Mesenchymal stem cell (in vitro differentiated cells and primary cell): ENCODE data around the gene ABI3.
A peak's percentile ranks its signal among the peaks of the same experiment; 100 is the strongest.

Experiments used
- DNase-seq: peaks from one replicate; pipeline ENCODE4 v3.0.0-alpha.2; 2013
- H2AFZ ChIP-seq: one replicate; pipeline ENCODE4 v1.6.1; 2013; ENCODE audit warnings: low read depth, mild to moderate bottlenecking, control low read depth, inconsistent platforms, low read length, moderate library complexity
- H2AK5ac ChIP-seq: 2 replicates; pipeline ENCODE4 v1.6.1; 2013; ENCODE audit warnings: low read length, moderate library complexity, mild to moderate bottlenecking, inconsistent platforms; ENCODE audit not compliant: severe bottlenecking
- H2BK120ac ChIP-seq: one replicate; pipeline ENCODE4 v1.6.1; 2013; ENCODE audit warnings: low read depth, mild to moderate bottlenecking, inconsistent platforms, low read length, moderate library complexity
- H2BK12ac ChIP-seq, 2 experiments: one replicate each; pipeline ENCODE4 v1.6.1; 2013; ENCODE audit warnings: inconsistent platforms in 2 of 2, low read length in 2 of 2, mild to moderate bottlenecking in 2 of 2, moderate library complexity in 2 of 2, control low read depth in 1 of 2
- H2BK15ac ChIP-seq: one replicate; pipeline ENCODE4 v1.6.1; 2013; ENCODE audit warnings: mild to moderate bottlenecking, low read depth, inconsistent platforms; ENCODE audit not compliant: poor library complexity, severe bottlenecking
- H2BK5ac ChIP-seq: 2 replicates; pipeline ENCODE4 v1.6.1; 2013; ENCODE audit warnings: low read depth, mild to moderate bottlenecking, low read length, control low read depth, inconsistent platforms; ENCODE audit not compliant: poor library complexity, severe bottlenecking
- H3K14ac ChIP-seq, 2 experiments: one replicate each; pipeline ENCODE4 v1.6.1; 2013; ENCODE audit warnings: inconsistent platforms in 2 of 2, low read length in 2 of 2, control low read depth in 1 of 2, mild to moderate bottlenecking in 1 of 2, moderate library complexity in 1 of 2
- H3K18ac ChIP-seq, 2 experiments: one replicate each; pipeline ENCODE4 v1.6.1; 2013; ENCODE audit warnings: inconsistent platforms in 2 of 2, low read length in 2 of 2, control low read depth in 1 of 2, low read depth in 1 of 2, mild to moderate bottlenecking in 1 of 2
- H3K23ac ChIP-seq, 2 experiments: one replicate each; pipeline ENCODE4 v1.6.1; 2013; ENCODE audit warnings: inconsistent platforms in 2 of 2, low read length in 2 of 2, mild to moderate bottlenecking in 2 of 2, moderate library complexity in 2 of 2, control low read depth in 1 of 2
- H3K27ac ChIP-seq: 2 replicates; pipeline ENCODE4 v1.5.1; 2013; ENCODE audit warnings: mild to moderate bottlenecking, moderate library complexity, low read length, control low read depth, inconsistent platforms; ENCODE audit not compliant: poor library complexity, severe bottlenecking
- H3K27me3 ChIP-seq, 2 experiments: 2 replicates each; pipeline versions ENCODE4 v1.6.1 to v1.7.0; 2013; ENCODE audit warnings: low read length in 2 of 2, mild to moderate bottlenecking in 2 of 2, moderate library complexity in 2 of 2, control low read depth in 1 of 2, inconsistent platforms in 1 of 2; ENCODE audit not compliant: control insufficient read depth in 1 of 2, insufficient read depth in 1 of 2
- H3K36me3 ChIP-seq, 2 experiments: 2 replicates each; pipeline versions ENCODE4 v1.6.1 to v1.7.0; 2013; ENCODE audit warnings: low read length in 2 of 2, control low read depth in 1 of 2, inconsistent platforms in 1 of 2, low read depth in 1 of 2, mild to moderate bottlenecking in 1 of 2; ENCODE audit not compliant: insufficient read depth in 2 of 2, control insufficient read depth in 1 of 2
- H3K4ac ChIP-seq, 2 experiments: one replicate each; pipeline ENCODE4 v1.6.1; 2013; ENCODE audit warnings: inconsistent platforms in 2 of 2, low read length in 2 of 2, mild to moderate bottlenecking in 2 of 2, moderate library complexity in 2 of 2, control low read depth in 1 of 2, low read depth in 1 of 2
- H3K4me1 ChIP-seq: 2 replicates; pipeline ENCODE4 v1.6.1; 2013; ENCODE audit warnings: low read depth, low read length, control low read depth; ENCODE audit not compliant: control insufficient read depth, insufficient read depth
- H3K4me2 ChIP-seq: 2 replicates; pipeline ENCODE4 v1.6.1; 2013; ENCODE audit warnings: low read length, mild to moderate bottlenecking, inconsistent platforms; ENCODE audit not compliant: poor library complexity, severe bottlenecking
- H3K4me3 ChIP-seq, 2 experiments: 2 replicates each; pipeline versions ENCODE4 v1.5.1 to v1.7.0; 2013; ENCODE audit warnings: low read length in 2 of 2, mild to moderate bottlenecking in 2 of 2, control low read depth in 1 of 2, low read depth in 1 of 2; ENCODE audit not compliant: insufficient read depth in 1 of 2
- H3K79me1 ChIP-seq: replicated peaks from 2 replicates; pipeline ENCODE4 v1.6.1; 2013; ENCODE audit warnings: mild to moderate bottlenecking, control low read depth, low read length, inconsistent platforms; ENCODE audit not compliant: poor library complexity, severe bottlenecking
- H3K9ac ChIP-seq: 2 replicates; pipeline ENCODE4 v1.7.0; 2013; ENCODE audit warnings: mild to moderate bottlenecking, low read length, moderate library complexity
- H3K9me3 ChIP-seq: 2 replicates; pipeline ENCODE4 v1.7.0; 2013; ENCODE audit warnings: mild to moderate bottlenecking, low read length; ENCODE audit not compliant: control insufficient read depth
- H4K8ac ChIP-seq: one replicate; pipeline ENCODE4 v1.6.1; 2013; ENCODE audit warnings: inconsistent platforms, mild to moderate bottlenecking, low read length, moderate library complexity
- H4K91ac ChIP-seq: one replicate; pipeline ENCODE4 v1.6.1; 2013; ENCODE audit warnings: mild to moderate bottlenecking, low read length, inconsistent platforms
- WGBS: methylation state at CpG from one replicate; pipeline ENCODE4 v1.1.7; 2013; ENCODE audit warnings: mixed read lengths; 5-methylcytosine and 5-hydroxymethylcytosine counted together

ABI3 gene

DNA sequence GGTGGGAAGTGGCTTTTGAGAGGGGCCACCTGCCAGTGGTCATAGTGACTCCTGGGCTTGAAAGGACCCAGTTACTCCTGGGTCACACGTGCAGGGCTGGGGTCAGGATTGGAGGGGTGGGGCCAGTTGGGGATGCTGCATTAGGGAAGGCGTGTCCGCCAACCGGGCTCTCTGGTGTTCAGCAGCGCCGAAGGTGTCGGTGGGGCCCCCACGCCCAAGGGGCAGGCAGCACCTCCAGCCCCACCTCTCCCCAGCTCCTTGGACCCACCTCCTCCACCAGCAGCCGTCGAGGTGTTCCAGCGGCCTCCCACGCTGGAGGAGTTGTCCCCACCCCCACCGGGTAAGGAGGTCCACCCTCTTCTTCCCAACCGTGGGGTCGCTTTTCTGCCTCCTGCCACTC, 9.5 kb downstream of the ABI3 start:
- Histone ChIP-seq H3K9ac (no peak overlapping the region), H3K14ac (peak overlapping the region in 1 of 2 experiments; percentile 42), H2BK120ac (no peak overlapping the region), H2AK5ac (no peak overlapping the region), H4K8ac (no peak overlapping the region), H3K4me1 (peaks cover 17% of the 10 kb centered on the region), H3K4ac (no peak overlapping the region), H3K4me3 (no peak overlapping the region), H3K36me3 (peaks cover 0 to 20% of the 10 kb centered on the region in 2 experiments), H3K4me2 (no peak overlapping the region), H2BK12ac (no peak overlapping the region), H2BK15ac (no peak overlapping the region), H3K27me3 (peaks cover 26 to 54% of the 10 kb centered on the region in 2 experiments), H2AFZ (no peak overlapping the region), H3K9me3 (no peaks in the 10 kb centered on the region), H3K23ac (no peak overlapping the region), H3K27ac (no peak overlapping the region), H3K18ac (no peak overlapping the region), H4K91ac (no peak overlapping the region), H2BK5ac (no peak overlapping the region), H3K79me1 (no peaks in the 10 kb centered on the region)
- 98% methylated on average over 14 of the region's 15 CpGs for WGBS
- DNase-seq = no peak

DNA sequence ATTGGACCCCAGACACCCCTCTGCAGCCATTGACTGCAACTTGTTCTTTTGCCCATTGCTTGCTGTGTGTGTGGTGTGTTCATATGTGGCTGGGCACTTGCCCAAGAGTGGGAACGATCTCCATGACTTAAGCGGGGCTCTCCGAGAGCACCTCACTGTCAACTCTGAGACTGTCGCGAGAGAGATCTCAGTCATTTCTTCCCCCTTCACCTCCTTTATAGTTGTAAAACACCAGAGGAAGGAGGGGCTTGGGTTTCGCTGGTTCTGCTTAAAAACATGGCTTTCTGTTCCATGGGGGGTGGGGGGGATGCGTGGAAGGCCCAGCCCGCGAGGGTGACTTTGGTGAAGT, 12.6 kb downstream of the ABI3 start:
- Histone ChIP-seq H3K4ac (no peak overlapping the region), H3K27ac (no peak overlapping the region), H4K8ac (no peak overlapping the region), H3K23ac (no peak overlapping the region), H3K79me1 (no peaks in the 10 kb centered on the region), H2BK5ac (no peak overlapping the region), H2BK120ac (no peak overlapping the region), H3K4me2 (peak overlapping the region; percentile 7), H3K4me1 (peaks cover 19% of the 10 kb centered on the region), H3K14ac (no peak overlapping the region), H2AFZ (no peak overlapping the region), H2BK15ac (no peak overlapping the region), H3K18ac (no peak overlapping the region), H3K27me3 (peaks cover 50 to 80% of the 10 kb centered on the region in 2 experiments), H3K4me3 (peak overlapping the region in 1 of 2 experiments; percentile 18), H2AK5ac (no peak overlapping the region), H3K9me3 (no peaks in the 10 kb centered on the region), H2BK12ac (no peak overlapping the region), H3K36me3 (peaks cover 0 to 14% of the 10 kb centered on the region in 2 experiments), H4K91ac (no peak overlapping the region), H3K9ac (no peak overlapping the region)
- 14% methylated on average over 4 of the region's 9 CpGs for WGBS
- no peak for DNase-seq

GRCh38 chr17:49223517-49224197, 13.2 kb downstream of the ABI3 start:
- H2BK15ac ChIP-seq = peak overlapping the region; percentile 34
- H3K23ac ChIP-seq = no peak overlapping the region
- peak overlapping the region; percentile 70 for H3K4me2 ChIP-seq
- peak overlapping the region in 1 of 2 experiments; percentile 18 for H3K4me3 ChIP-seq
- H3K79me1 ChIP-seq = no peaks in the 10 kb centered on the region
- H3K4me1 ChIP-seq = peaks cover 19% of the 10 kb centered on the region
- no peak overlapping the region for H2AK5ac ChIP-seq
- H4K91ac ChIP-seq = no peak overlapping the region
- no peak overlapping the region for H3K9ac ChIP-seq
- H3K36me3 ChIP-seq = peaks cover 0 to 12% of the 10 kb centered on the region in 2 experiments
- peaks cover 50 to 78% of the 10 kb centered on the region in 2 experiments for H3K27me3 ChIP-seq
- H2BK120ac ChIP-seq = no peak overlapping the region
- peak; percentile 38 for DNase-seq
- no peak overlapping the region for H4K8ac ChIP-seq
- 5% methylated on average over 28 of the region's 31 CpGs for WGBS
- no peak overlapping the region for H2BK12ac ChIP-seq
- no peak overlapping the region for H3K4ac ChIP-seq
- H2AFZ ChIP-seq = no peak overlapping the region
- H3K18ac ChIP-seq = no peak overlapping the region
- H3K9me3 ChIP-seq = no peaks in the 10 kb centered on the region
- no peak overlapping the region for H2BK5ac ChIP-seq
- no peak overlapping the region for H3K14ac ChIP-seq
- no peak overlapping the region for H3K27ac ChIP-seq

- no peak overlapping the region for H3K9ac ChIP-seq
- H2BK120ac ChIP-seq = no peak overlapping the region
- no peak overlapping the region for H2AFZ ChIP-seq
- H2BK12ac ChIP-seq = no peak overlapping the region
- H3K4me1 ChIP-seq = peaks cover 19% of the 10 kb centered on the region
- peak overlapping the region in 1 of 2 experiments; percentile 6 for H3K23ac ChIP-seq
- H2BK5ac ChIP-seq = no peak overlapping the region
- peak overlapping the region in 1 of 2 experiments; percentile 11 for H3K4me3 ChIP-seq
- peaks cover 0 to 11% of the 10 kb centered on the region in 2 experiments for H3K36me3 ChIP-seq
- H4K91ac ChIP-seq = no peak overlapping the region
- H3K9me3 ChIP-seq = no peaks in the 10 kb centered on the region
- no peak overlapping the region for H3K4ac ChIP-seq
- no peak overlapping the region for H3K18ac ChIP-seq
- H3K79me1 ChIP-seq = no peaks in the 10 kb centered on the region
- H2BK15ac ChIP-seq = no peak overlapping the region
- no peak overlapping the region for H3K14ac ChIP-seq
- no peak overlapping the region for H4K8ac ChIP-seq
- no peak overlapping the region for H3K27ac ChIP-seq
- H2AK5ac ChIP-seq = no peak overlapping the region
- WGBS = 6% methylated on average over 82 of the region's 95 CpGs
- peak; percentile 23 for DNase-seq
- H3K27me3 ChIP-seq = peaks cover 50 to 77% of the 10 kb centered on the region in 2 experiments
- peak overlapping the region; percentile 70 for H3K4me2 ChIP-seq
These were observed 13.9 kb downstream of the ABI3 start for GRCh38 chr17:49224198-49224996.
